ENCODE results near the gene ERC2.

- TF ChIP-seq GATA3 (IDR thresholded peaks at IDR 0.05; ENCODE audit: low read depth, low read length) = no peak
- TF ChIP-seq GATA2 (IDR thresholded peaks at IDR 0.05; ENCODE audit: low read depth, low read length) = no peak
These were observed 651.3 kb downstream of the ERC2 start for GRCh38 chr3:55816794-55817576.

Data from SH-SY5Y (cell line).